ENCODE data around the gene ITGB2. TPM values are rescaled to one million over a fixed set of nuclear protein-coding genes. Genes with fewer than 3 reads are reported as not detected.

The ITGB2 gene
- total RNA-seq, 6 experiments from 2014 or later, result 0.19 to 0.45 (median 0.33) TPM; not detected in 3

DNA sequence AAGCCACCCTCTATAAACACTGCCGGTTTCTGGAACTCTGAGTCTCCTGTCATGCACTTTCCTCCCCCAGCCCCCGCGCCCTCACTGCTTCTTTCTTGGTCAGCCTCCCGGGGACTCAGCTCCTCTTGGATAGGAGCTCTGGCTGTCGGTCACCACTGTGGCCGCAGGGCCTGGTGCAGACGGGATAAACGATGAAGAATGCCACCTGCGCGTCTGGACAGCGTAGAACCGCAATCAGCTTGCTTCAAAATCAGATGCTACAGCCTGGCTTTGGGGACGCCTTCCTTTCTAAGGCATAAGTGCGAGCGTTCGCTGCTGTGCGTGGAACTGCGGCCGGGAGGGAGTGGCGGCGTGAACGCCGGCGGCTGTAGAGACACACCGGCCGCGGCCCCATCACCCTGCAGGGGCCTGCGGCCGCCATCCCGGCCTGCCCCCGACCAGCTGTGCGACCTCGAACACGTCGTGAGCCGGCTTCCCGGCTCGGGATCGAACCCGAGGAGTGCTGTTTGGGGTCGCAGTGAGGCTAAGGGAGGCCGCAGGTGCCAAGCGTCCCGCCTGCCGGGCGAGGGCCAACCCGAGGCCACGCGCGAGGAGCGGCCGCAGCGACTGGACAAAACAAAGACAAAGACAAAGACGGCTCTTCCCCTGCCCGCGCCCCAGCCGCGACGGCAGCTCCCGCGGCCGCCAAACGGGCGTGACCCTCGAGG, 47.9 kb downstream of the ITGB2 start:
- Mint-ChIP-seq H3K36me3 (ENCODE audit: low read depth) (no peaks in the 10 kb centered on the region; the same call in 1 of the 2 replicates), H3K27ac (peak overlapping the region; percentile 93), H3K9me3 (no peaks in the 10 kb centered on the region), H3K4me1 (ENCODE audit: low read depth) (peaks cover 67% of the 10 kb centered on the region), H3K4me3 (peak overlapping the region; percentile 96), H3K27me3 (ENCODE audit: insufficient read depth) (no peaks in the 10 kb centered on the region)
- TF ChIP-seq, protein P1, sequence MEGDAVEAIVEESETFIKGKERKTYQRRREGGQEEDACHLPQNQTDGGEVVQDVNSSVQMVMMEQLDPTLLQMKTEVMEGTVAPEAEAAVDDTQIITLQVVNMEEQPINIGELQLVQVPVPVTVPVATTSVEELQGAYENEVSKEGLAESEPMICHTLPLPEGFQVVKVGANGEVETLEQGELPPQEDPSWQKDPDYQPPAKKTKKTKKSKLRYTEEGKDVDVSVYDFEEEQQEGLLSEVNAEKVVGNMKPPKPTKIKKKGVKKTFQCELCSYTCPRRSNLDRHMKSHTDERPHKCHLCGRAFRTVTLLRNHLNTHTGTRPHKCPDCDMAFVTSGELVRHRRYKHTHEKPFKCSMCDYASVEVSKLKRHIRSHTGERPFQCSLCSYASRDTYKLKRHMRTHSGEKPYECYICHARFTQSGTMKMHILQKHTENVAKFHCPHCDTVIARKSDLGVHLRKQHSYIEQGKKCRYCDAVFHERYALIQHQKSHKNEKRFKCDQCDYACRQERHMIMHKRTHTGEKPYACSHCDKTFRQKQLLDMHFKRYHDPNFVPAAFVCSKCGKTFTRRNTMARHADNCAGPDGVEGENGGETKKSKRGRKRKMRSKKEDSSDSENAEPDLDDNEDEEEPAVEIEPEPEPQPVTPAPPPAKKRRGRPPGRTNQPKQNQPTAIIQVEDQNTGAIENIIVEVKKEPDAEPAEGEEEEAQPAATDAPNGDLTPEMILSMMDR (IDR thresholded peaks at IDR 0.05), result no peak
- peak; percentile 24 for DNase-seq

DNA sequence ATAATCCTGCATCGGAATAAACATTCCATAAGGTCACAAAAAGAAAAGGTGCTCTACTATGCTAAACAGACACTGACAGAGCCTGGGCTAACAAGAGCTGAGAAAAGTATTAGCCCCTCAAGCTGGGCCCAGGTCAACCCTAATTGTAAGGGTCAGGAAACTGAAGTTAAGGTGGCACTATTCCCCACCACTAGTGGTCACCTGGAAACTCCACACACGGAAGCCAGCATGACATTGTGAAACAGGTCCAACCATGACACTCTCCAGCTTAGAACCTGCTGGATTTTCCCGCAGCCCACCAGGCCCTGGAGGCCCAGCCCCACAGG, 48.4 kb downstream of the ITGB2 start:
- no peak for DNase-seq
- H3K27ac Mint-ChIP-seq, result peak overlapping the region; percentile 93
- TF ChIP-seq, protein P1 (IDR thresholded peaks at IDR 0.05), result no peak
- H3K9me3 Mint-ChIP-seq, result no peaks in the 10 kb centered on the region
- peak overlapping the region; percentile 96 for H3K4me3 Mint-ChIP-seq
- no peaks in the 10 kb centered on the region; the same call in 1 of the 2 replicates for H3K27me3 Mint-ChIP-seq (ENCODE audit: insufficient read depth)
- peaks cover 72% of the 10 kb centered on the region for H3K4me1 Mint-ChIP-seq (ENCODE audit: low read depth)
- H3K36me3 Mint-ChIP-seq (ENCODE audit: low read depth), result peaks cover 4% of the 10 kb centered on the region; the same call in 1 of the 2 replicates

DNA sequence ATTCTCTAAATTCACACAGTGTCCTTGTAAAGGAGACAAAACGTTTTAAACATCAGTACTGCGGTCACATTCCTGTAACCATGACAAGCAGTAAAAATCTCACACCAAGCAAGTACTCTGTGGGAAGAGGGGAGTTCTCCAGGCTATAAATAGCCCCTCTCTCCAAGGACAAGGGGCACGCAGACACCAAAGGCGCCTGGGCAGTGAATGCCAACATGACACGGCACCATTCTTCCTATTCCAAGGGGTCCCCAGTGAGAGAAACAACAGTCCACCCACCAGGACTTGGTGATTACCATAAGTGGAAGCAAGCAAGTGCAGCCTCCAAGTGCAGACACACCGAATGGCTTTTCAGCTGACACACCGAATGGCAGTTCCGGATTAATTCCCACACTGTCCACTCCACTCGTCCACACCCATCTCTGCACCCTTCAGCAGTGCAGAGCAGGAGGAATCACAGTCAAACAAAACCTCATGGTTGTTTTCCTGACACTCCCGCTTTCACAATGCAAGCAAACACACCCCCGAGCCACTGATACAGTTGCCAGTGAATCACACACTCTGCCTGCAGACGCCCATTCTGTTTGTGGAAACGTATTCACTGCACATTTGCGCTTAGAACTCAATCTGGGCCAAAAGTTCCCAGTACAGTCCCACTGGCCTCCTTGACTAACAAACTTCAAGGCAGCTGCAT, 49.0 kb downstream of the ITGB2 start:
- DNase-seq, result peak; percentile 78
- H3K4me1 Mint-ChIP-seq (ENCODE audit: low read depth), result peaks cover 78% of the 10 kb centered on the region
- peak overlapping the region; percentile 93 for H3K27ac Mint-ChIP-seq
- TF ChIP-seq, protein P1 (IDR thresholded peaks at IDR 0.05), result no peak
- H3K27me3 Mint-ChIP-seq (ENCODE audit: insufficient read depth), result no peaks in the 10 kb centered on the region; the same call in 1 of the 2 replicates
- no peaks in the 10 kb centered on the region for H3K9me3 Mint-ChIP-seq
- H3K4me3 Mint-ChIP-seq, result peak overlapping the region; percentile 96
- H3K36me3 Mint-ChIP-seq (ENCODE audit: low read depth), result peaks cover 9% of the 10 kb centered on the region; the same call in 1 of the 2 replicates

DNA sequence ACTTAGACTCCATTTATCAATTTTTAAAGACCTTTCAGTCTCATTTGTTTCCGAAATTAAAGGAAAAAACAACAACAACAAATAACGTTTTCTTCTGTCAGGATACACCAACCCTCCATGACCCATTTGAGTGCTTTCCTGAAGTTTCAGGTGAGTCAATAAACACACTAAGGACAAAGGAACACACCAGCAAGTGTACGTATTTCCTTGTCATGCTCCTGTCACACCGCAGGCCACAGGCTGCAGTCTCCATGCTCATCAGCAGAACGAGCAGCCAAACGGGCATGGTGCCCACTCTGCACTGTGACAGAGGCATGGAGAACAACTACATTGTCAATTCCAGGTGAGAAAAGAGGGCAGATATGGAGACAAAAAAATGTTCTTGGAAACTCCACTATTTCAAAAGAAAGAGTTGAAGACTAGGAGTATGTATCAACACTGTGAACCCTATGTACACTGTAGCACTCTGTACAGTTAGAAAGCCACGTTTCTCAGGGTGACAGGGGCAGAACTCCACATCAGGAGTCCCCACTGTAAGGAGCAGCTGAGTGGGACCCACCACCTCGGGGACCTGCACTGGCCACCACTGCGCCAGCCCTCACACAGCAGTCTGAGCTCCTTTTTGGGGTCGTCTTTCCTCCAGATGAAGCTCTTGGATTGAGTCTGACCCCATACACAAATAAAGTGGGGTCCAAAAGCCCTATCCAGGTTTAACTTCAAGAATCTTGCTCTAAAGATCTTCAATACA, 49.8 kb downstream of the ITGB2 start:
- peaks cover 85% of the 10 kb centered on the region for H3K4me1 Mint-ChIP-seq (ENCODE audit: low read depth)
- H3K27ac Mint-ChIP-seq, result peak overlapping the region; percentile 93
- TF ChIP-seq, protein P1 (IDR thresholded peaks at IDR 0.05), result no peak
- H3K9me3 Mint-ChIP-seq, result no peaks in the 10 kb centered on the region
- peaks cover 13% of the 10 kb centered on the region; the same call in 1 of the 2 replicates for H3K36me3 Mint-ChIP-seq (ENCODE audit: low read depth)
- no peaks in the 10 kb centered on the region; the same call in 1 of the 2 replicates for H3K27me3 Mint-ChIP-seq (ENCODE audit: insufficient read depth)
- peak overlapping the region; percentile 96 for H3K4me3 Mint-ChIP-seq
- peak; percentile 21 for DNase-seq
